Fibroblast of skin of abdomen (primary cell): ENCODE data around the gene B9D2.
"Not testable (repeated sequence)": the region's sequence is repeated elsewhere in the genome, so short reads cannot be mapped to it uniquely, and the experiment has no call there.

Source experiments
- DNase-seq: peaks from one replicate; pipeline ENCODE4 v3.0.0-alpha.2; 2013

Gene B9D2

GRCh38 chr19:41354343-41354953 is 9.5 kb downstream of the B9D2 start:
- no peak for DNase-seq

DNA sequence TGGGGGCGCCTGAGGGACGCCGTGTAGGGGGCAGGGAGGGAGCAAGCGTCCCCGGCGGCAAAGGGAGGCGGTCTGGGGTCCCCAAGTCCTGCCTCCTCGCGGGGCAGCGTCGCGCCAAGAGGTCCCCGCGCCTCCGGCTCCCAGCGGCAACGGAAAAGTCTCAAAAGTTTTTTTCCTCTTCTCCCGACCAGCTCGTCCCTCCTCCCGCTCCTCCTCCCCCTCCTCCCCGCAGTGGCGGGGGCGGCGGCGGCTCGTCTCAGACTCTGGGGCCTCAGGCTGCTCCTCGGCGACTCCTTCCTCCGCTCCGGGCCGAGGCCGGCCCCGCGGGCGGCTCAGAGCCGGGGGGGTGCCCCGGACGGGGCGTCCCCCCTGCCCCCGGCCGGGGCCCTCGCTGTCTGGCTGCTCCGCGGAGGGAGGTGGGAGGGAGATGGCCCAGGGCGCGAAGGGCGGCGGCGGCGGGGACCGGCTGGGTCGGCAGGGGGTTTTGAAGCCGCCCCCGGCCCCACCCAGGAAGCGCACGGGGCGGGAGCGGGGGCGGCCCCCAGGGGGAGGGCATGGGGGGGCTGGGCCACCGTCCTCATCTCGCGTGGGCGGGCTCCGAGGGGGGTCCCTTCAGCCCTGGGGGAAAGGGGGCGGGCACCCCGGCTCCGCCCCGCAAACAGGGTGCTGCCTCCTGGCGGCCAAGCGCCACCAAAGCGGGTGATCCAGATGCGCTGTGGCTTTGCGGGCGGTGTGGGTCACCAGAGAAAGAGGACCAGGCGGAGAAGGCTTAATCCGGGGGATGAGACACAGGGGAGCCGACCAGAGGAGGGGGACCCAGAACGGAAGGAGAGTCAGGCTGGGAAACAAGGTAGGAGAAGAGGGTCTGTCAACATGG is 10.2 kb downstream of the B9D2 start, which contains the start of gene TGFB1:
TGFB1 (minus strand) TSS at position 457 of the 877 bp plus-strand sequence. CDS start 878 bp downstream, outside the sequence.
- DNase-seq = peak; percentile 93

DNA sequence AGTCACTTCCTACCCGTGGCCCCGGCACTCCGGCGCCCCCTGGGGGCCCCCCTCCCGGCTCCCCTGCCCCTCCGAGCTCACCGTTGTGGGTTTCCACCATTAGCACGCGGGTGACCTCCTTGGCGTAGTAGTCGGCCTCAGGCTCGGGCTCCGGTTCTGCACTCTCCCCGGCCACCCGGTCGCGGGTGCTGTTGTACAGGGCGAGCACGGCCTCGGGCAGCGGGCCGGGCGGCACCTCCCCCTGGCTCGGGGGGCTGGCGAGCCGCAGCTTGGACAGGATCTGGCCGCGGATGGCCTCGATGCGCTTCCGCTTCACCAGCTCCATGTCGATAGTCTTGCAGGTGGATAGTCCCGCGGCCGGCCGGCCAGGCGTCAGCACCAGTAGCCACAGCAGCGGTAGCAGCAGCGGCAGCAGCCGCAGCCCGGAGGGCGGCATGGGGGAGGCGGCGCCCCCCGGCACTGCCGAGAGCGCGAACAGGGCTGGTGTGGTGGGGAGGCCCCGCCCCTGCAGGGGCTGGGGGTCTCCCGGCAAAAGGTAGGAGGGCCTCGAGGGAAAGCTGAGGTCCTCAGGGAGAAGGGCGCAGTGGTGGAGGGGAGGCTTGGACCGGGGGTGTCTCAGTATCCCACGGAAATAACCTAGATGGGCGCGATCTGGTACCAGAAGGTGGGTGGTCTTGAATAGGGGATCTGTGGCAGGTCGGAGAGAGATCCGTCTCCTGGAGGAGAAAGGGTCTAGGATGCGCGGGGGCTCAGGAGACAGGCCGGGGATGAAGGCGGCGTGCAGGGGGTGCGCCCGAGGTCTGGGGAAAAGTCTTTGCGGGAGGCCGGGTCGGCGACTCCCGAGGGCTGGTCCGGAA is 11.1 kb downstream of the B9D2 start:
- DNase-seq = peak; percentile 50

GRCh38 chr19:41352279-41352608 is 11.7 kb downstream of the B9D2 start:
- no peak for DNase-seq

DNA sequence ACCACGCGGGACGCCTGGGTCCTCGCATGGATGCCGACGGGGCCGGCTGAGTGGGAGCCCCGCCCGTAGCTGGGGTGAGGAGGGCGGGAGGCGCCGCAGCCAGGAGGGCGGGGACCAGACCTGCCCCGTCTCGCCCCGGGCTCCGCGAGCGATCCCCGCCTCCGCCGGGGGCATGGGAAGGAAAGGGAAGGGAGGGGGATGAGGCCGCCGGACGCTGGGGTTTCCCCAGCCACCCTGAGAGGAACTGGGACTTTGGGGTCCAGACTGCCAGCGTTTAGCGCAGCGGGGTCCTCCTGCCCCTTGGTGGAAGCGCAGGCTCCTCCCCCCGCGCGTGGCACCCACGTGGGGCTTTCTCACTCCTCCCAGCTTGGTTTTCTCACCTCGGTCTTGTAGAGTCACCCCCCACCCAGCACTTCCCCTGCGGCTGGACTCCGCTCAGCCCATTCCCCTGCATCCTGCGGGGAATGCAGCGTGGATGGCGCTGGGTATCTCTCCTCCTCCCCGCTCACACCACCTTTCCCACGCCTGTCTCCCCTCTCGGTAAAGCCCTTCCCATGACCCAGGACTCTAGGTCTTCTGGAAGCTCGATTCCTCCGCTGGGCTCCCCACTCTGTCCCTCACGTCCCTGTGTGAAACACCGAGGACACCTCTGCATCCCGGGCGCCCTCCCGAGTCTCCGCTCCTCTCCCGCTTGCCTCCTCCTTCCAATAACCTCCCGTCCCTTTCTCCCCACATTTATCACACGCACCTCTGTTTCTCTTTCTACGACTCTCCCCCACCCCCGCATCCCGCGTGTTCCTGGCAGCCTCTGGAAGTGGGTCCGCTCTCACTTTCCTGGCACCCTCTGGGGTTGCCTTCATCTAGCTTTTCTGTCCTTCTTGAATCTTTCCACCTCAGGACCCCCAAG is 12.4 kb downstream of the B9D2 start:
- peak; percentile 44 for DNase-seq

DNA sequence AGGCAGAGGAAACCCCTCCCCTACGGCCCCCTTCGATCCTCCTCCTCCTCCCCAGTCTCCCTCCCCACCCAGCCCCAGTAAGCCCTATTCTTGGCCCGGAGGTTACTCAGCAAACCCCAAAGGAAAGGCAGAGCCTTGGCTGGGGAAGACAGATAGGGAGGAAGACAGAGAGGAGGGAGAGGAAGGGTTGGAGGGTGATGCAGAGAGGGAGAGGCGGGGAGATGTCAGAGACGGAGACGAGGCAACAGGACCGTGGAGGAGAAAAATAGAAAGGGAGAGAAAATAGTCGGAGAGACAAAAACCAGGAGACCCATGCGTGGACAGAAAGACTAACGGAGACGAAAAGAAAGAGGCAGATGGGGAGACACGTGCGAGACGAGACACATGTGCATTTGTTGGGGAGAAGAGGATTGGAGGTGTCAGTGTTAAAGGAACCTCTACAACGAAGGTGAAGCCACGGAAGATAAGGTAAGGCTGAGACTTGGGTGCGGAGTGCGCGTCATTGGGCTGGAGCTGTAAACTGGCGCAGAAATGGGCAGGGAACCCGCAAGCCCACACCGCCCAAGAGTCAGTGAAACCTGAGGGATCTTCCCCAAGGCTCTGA is 13.1 kb downstream of the B9D2 start:
- peak; percentile 17 for DNase-seq

- not testable (repeated sequence) for DNase-seq
Observed at GRCh38 chr19:41346916-41347315, 17.0 kb downstream of the B9D2 start.

- DNase-seq = no peak
Observed at GRCh38 chr19:41344162-41344561, 19.8 kb downstream of the B9D2 start.

DNA sequence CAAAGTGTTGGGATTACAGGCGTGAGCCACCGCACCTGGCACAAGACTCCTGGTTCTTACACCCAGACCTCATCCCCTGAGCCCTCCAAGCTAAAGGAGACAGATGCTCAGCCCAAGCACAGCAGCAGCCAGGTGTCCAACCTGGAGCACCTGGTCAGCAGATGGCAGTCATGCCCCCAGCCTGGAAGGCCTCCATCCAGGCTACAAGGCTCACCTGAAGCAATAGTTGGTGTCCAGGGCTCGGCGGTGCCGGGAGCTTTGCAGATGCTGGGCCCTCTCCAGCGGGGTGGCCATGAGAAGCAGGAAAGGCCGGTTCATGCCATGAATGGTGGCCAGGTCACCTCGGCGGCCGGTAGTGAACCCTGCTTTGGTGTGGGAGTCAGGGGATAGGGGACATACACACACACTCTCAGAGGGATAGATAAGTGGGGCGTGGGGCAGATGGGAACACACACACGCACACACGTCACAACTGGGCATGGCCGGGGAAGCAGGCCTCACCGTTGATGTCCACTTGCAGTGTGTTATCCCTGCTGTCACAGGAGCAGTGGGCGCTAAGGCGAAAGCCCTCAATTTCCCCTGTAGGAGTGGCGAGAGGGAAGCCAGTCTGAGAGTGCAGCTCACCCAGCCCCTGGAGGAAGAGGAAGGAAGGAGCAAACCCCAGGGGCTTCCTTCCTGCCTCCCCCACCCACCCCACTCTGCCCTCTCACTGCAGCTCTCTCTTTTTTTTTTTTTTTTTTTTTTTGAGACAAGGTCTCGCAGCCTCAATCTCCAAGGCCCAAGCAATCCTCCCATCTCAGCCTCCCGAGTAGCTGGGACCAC is 22.1 kb downstream of the B9D2 start:
- no peak for DNase-seq

DNA sequence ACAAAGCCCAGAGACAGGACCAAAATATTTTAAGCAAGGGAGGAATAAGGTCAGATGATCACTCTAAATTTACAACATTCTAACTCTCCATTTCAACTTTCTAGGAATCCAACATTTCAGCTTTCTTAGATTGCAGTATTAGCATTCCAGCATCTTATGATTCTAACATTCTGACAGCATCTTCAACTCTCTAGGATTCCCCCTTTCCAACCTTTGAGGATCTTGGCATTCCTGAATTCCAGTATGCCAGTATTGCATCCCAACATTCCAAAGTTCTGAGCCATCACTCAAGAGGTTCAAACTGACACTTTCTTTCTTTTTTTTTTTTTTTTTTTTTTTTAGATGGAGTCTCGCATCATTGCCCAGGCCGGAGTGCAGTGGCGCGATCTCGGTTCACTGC is 24.0 kb downstream of the B9D2 start:
- peak; percentile 82 for DNase-seq

DNA sequence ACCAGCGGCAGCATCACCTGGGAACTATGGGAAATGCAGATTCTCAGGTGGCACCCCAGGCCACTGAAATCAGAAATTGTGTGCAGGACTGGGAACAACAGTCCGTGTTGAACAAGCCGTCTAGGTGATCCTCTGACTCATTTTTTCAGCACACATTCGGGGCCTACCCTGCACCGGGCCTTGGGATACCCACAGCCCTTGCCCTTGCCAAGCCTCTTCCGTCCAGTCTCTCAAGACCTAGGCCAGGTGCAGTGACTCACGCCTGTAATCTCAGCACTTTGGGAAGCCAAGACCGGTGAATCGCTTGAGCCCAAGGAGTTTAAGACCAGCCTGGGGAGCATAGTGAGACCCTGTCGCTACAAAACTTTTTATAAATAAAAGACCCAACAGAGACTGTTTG is 28.5 kb downstream of the B9D2 start:
- no peak for DNase-seq

- no peak for DNase-seq
Observed at GRCh38 chr19:41334793-41335192, 29.2 kb downstream of the B9D2 start.

DNA sequence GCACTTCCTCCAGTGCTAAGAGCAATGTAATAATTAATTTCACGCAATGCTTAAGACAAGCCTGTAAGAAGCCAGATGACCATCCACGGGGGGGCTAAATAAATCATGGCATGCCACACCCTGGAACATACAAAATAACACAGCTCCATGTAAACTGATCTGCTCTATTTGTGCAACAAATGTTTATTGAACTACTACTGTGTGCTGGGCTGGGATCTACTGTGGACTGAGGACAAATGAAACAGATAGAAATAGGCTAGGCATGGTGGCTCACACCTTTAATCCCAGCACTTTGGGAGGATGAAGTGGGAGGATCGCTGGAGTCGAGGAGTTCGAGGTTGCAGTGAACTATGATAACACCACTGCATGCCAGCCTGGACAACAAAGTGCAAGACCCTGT is 31.5 kb downstream of the B9D2 start:
- no peak for DNase-seq

GRCh38 chr19:41332000-41332399 is 31.9 kb downstream of the B9D2 start:
- no peak for DNase-seq

DNA sequence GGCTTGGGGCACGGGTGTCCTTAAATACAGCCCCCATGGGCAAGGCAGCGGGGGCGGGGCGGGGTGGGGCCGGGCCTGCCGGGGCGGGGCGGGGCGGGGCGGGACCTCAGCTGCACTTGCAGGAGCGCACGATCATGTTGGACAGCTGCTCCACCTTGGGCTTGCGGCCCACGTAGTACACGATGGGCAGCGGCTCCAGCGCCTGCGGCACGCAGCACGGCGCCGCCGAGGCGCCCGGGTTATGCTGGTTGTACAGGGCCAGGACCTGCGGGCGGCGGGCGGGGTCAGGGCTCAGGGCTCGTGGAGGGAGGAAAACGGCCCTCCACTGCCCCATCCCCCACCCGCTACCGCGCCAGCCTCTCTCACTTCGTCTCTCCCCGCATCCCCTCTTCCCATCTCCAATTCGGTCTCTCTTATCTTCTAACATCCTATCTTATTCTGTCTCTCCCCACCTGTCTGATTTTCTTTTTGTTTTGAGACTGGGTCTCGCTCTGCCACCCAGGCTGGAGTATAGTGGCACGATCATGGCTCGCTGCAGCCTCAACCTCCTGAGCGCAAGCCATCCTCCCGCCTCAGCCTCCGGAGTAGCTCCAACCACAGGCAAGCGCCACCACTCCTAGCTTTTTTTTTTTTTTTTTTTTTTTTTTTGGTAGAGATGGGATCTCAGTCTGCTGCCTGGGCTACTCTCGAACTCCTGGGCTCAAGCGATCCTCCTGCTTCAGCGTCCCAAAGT is 32.8 kb downstream of the B9D2 start:
- DNase-seq = no peak

GRCh38 chr19:41330481-41330880 is 33.5 kb downstream of the B9D2 start:
- DNase-seq = no peak

DNA sequence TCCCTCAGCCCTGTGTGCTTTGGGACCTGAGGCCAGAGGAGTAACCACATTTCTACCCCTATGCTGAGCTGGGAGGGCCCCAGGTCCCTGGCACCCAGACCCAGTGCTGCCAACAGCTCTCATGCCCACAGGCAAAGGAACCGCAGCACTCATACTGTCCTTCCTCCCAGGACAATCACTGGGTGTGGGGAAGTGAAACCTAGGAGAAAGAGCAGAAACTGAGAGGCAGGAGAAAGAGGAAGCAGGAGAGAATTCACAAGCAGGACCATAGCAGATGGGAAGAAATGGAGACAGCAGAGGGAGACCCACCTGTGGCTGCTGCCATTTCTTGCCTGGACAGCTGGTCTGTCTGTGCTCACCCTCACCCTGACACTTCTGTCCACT is 35.1 kb downstream of the B9D2 start:
- no peak for DNase-seq

DNA sequence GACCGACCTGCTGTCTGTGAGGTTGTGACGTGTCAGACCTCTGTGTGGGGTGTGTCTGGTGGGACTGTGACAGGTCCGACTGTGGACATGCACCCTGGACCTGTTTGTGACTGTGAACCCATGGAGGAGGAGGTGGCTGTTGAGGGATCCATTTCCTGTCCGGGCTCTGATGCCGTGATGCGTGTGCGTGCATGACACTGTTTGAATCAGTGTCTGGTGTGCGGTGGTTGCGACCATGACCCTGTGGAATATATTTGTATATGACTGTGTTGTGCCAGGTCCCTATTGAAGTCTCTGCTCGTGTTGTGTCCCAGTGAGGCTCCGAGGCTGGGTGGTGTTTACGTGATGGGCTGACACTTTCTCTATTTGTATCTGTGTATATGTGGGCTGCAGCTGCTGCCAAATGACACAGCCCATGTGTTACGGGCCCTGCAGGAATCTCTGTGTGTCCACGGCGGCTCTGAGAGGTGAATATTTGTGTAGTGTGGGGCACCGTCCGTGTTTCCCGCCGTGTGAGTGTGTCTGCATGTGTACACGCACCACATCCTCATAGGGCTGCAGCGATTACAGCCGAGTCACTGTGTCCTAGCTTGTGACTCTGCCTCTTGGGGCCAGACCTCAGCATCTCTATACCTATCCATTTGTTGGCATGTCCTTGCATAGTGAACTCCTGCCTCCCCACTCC is 35.6 kb downstream of the B9D2 start:
- peak; percentile 23 for DNase-seq

- peak; percentile 12 for DNase-seq
Observed at GRCh38 chr19:41327576-41328156, 36.3 kb downstream of the B9D2 start.
